ENCODE results near the gene ZFAND3.

The ZFAND3 gene

DNA sequence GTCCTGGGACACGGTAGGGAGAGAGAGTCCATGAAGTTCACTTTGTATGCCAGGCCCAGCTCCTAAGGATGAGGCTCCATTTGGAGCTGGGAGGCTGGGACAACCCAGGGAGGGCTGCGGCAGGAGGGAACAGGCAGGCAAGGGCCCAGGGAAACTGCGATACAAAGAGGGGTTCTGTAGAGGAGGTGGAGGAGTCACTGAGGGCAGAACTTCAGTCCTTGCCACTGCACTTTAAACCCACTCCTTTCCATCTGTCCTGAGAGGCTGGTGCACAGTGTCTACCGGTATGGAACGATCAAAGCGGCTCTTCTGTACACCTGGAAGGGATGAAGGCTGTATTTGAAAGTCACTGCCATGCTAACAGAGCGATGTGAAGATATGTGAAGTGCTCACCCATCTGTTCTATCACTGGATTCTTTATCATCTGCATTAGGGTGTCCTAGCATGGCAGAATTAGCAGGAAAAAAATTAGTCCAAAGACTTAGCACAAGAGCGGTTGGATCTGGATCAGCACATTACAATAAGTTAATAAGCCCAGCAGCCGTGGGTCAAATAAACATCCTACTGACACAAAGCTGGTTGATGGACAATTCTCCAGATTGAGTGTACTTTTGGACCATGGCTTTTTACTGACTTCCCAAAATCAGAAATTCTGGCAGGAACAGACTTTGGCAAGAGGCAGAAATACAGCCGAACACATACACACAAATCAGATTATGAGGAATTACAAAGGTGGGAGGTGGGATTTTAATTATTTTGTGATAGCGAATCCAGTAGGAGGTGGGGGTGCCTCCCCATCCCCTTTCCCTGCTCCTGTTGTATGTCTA, 20.9 kb upstream of the ZFAND3 start:
- DNase-seq: no peak

DNA sequence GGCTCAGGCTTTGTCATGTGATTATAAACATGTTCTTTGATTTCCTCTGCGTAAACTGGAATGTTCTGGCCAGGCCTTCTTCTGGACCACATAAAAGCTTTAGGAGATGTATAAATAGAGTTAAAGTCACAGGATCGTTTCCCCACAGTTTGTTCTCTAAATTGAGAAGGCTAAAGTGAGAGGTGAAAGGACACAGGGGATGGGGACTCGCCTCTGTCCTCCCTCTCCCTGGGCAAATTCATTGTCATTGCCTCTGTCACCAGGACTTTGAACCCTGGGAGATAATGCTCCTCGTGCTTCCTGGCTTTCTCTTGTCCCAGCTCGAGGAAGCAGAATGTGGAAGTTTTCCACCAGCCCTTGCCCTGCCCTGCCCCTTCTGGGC, 20.3 kb upstream of the ZFAND3 start:
- DNase-seq: no peak

- no peak for DNase-seq
Measured at GRCh38 chr6:37800703-37801604, 18.6 kb upstream of the ZFAND3 start.

GRCh38 chr6:37801605-37801940, 18.0 kb upstream of the ZFAND3 start:
- DNase-seq: no peak

DNA sequence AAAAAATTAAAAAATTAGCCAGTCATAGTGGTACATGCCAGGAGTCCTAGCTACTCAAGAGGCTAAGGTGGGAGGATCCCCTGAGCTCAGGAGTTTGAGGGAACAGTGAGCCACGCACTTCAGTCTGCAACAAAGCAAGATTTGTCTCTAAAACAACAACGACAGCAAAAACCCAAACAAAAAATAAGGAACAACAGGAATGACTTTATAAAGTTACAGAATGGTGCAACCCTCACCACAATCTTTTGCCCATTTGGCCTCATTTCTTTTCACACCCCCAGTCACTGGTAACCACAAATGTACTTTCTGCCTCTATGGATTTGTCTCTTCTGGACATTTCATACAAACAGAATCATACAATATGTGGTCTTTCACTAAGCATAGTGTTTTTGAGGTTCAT, 16.7 kb upstream of the ZFAND3 start:
- DNase-seq: no peak

DNA sequence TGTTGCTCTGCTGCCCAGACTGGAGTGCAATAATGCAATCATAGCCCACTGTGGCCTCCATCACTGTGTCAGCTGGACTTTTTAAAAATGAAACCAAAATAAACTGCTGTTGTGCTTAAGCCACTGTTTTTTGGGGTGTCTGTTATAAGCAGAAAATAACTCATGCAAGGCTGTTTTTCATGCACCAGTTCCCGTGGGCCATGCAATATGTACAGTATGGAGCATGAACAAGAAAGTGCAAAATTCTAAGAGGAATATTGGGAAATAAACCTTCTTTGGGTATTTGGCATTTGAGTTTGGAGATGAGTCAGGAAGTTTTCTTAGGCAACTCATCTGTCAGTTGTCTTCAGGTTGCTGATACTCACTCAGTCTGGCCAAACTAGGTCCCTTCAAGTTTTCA, 14.9 kb upstream of the ZFAND3 start:
- DNase-seq: no peak

- no peak for DNase-seq
Measured at GRCh38 chr6:37806213-37806612, 13.3 kb upstream of the ZFAND3 start.

DNA sequence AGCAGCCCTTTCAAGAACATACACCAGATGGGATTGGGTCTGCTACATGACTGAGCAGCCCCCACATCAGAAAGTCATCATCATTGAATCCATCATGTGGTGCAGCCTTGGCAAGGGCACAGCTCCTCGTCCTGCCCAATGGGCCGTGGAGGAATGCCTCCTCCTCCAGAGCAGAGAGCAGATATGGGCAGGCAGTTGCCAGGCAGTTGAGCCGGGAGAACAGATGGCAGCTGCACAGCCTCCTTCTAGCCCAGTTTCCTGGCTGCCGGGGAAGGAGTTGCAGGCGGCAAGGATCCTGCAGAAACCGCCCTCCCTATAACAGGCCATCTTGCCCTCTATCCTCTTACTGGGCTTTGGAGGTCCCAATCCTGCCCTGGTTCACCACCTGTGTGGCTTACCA, 11.9 kb upstream of the ZFAND3 start:
- DNase-seq: peak; percentile 69

DNA sequence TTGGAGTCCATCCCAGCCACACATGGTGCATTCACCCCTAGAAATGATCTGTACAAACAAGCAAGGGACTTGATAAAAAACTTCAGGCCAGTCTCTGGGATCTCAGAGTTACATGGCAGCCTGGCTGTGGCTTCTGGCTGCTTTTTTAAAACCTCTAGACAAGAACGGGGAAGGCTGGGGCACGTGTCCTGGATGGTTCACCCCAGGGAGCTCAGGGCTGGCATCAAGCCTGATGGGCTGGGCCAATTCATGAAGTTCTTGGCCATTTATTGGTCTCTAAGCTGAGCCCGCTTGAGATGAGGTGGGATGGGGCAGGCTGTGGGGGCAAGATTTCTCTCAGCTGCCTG, 10.4 kb upstream of the ZFAND3 start:
- peak; percentile 39 for DNase-seq

DNA sequence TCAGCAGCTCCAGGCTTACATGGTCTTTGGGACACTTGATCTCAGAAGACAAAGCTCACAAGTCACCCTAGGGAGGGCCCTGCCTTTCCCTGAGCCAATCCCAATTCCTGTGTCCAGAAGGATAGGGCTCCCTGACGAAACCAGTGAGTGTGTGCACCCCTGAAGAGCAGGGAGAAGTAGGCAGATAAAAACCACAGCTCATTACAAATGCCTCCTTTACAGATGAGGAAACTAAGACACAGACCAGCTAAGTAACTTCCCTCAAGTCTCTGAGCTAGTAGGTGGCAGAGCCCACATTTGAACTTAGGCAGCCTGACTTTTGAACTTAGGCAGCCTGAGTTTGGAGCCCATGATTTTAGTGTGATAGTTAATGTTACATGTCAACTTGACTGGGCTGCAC, 6.7 kb upstream of the ZFAND3 start:
- DNase-seq: no peak

- DNase-seq: no peak
Measured at GRCh38 chr6:37814374-37814773, 5.2 kb upstream of the ZFAND3 start.

DNA sequence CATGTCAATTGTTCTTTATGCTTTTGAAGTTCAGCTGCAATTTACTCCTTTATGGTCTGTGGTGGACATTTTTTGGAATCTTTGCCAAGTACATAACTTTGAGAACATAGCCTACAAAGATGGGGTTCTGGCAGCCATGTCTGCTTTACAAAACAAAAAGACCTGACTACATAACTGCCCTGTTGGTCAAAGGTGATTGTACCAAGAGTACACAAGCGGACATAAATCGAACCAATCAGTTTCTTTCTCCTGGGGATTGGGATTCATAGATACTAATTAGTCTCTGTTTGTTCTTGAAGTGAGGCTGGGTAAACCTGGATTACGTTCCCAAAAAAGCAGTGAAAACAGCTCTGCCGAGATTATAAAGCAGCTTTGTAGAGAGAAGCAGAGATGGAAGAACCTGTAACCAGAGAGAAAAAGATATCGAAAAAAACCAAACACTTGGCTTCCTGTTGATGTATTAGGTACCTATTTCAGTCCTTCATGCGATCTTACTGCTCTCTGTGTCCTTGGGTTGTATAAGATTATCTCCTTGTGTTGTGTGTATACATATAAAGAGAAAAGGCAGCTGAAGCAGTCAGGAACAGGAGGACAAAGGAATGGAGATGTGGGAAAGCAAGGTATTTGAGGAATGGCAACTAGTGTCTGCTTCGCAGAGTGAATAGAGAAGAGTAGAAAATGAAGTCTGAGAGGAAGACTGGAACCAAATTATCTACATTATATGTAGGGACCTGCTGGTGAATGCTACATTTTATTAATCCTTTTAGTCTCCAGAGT, 2.7 kb upstream of the ZFAND3 start:
- DNase-seq: no peak

DNA sequence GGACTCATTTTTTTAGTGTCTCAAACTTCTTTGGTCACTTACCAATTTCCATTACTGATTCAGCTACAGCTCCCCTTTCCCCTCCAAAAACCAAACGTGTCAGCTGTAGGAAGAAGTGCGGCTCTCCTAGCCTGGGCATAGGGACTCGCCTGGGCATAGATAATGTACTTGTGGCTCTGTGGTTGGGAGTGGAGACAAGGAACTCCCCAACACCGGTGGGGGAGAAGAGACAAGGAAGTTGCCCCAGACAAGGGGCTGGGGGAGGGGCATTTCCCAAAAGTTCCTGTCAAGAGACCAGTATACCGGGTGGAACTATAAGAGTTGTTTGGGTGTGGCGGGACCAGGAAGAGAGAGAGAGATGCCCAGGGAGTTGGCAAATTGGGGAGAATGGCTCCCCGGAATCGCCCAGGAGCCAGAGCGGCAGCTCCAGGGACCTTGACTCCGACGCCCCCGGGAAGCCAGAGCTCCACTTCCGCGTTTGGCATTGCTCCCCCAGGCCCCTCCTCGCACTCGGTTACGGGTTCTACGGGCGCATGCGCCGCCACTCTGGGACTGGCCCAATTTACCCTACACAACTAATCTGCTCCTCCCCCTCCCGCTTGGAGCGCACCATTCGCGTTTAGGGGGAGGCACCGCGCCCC, 871 bp upstream of the ZFAND3 start:
- DNase-seq: peak; percentile 98

DNA sequence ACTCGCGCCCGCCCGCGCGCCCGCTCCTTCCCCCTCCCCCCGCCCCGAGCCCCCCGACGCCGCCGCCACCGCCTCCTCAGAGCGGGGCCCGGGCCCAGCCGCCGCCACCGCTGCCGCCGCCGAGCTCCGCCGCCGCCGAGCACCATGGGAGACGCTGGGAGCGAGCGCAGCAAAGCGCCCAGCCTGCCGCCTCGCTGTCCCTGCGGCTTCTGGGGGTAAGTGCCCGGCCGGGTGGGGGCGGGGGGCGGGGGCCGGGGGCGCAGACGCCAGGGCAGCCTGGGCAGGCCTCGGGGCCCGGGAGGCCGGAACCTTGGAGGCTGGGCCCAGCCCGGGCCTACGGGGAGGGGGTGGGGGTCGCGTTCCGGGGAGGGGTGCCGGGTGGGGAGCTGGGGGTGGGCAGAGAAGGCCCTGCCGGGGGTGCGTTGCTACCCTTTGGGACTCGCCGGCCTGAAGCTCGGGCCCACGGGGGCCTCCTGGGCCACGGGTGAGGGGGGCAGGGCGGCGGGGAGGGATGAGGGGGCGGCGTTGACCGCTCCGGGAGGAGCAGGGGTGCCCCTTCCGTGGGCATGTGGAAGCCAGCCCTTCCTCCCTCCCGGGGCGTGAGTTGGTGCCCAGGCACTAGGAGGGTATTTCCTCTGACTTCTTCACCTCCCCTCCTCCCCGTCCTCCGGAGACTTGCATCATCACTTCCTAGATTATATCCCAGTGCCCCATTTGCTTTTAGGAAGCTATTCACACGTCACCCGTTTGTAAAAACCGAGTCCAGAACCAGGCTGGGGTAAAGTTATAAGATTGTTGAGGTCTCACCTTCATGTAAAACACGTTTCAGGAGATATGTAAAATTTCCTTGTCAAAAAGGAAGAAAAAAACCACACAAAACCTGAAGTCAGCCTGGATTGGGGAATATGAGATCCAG, 533 bp downstream of the ZFAND3 start:
- peak; percentile 72 for DNase-seq

DNA sequence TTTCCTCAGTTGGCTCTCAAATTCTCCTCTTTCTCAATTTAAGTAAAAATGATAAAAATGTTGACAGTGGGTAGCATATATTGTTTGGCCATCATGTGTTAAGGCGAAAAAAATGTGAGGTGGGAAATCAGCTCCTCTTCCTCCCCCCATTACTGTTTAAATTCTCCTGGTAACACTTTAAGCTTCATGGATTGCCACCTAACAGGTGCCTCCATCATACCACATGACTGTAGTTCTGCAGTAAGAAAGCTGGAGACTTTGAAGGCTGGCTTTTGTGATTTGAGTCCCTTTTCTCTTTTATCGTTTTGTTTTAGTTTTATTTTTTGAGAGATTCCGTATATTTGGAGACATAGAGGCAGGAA, 1.2 kb downstream of the ZFAND3 start:
- no peak for DNase-seq

GRCh38 chr6:37821446-37821845, 1.9 kb downstream of the ZFAND3 start:
- DNase-seq: no peak

DNA sequence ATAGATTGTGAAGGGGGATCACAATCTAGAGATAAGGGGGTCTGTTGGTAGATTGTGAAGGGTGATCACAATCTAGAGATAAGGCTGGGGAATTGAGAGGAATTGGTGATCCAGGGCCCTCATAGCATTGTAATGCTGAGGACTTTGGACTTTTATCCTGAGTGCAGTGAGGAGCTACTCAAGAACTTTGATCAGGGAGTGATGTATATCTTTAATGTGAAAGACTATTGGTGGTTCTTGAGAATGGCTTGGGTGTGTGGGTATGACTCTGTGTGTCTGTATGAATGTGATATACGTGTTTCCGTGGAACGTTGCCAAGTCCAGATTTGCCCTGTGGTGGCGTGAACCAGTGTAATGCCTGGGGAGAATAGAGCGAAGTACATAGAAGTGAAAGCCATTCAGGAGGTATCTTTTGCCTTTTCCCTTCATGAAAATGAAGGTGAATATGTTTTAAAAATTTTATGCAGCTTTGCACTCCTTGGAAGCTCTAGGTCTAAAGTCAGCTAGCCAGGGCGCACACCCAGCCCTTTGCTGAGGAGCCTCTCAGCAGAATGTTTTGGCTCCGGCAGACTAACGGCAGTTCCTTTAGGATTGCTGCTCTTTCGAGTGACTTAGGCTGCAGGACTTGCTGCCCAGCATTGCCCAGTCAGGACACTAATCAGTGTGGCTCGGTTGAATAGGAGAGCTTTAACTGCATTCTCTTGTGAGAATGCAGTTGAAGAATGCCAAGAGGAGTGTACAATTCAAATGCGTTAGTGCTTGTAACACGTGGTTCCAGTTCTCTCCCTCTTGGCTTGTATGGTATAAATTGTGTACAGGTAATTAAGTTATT, 3.5 kb downstream of the ZFAND3 start:
- DNase-seq: peak; percentile 24

GRCh38 chr6:37824170-37824569, 4.6 kb downstream of the ZFAND3 start:
- no peak for DNase-seq

GRCh38 chr6:37826188-37826587, 6.7 kb downstream of the ZFAND3 start:
- DNase-seq: no peak

- no peak for DNase-seq
Measured at GRCh38 chr6:37826993-37827392, 7.5 kb downstream of the ZFAND3 start.
